DND-41 (cell line): Measurements from ENCODE around the gene TSHZ2.

Experiments used
- ATAC-seq: fragments of 200-7000 bp; cut with Tn5 transposase; 3 replicates; pipeline ENCODE4 v1.9.1; 2021; ENCODE audit warnings: low read depth; ENCODE audit not compliant: insufficient read depth
- DNase-seq: peaks from one replicate; pipeline ENCODE4 v3.0.0-alpha.2; 2020
- H2AFZ ChIP-seq: 2 replicates; pipeline ENCODE4 v1.6.0; 2012; ENCODE audit warnings: low read depth, low read length
- H3K27ac ChIP-seq: 2 replicates; pipeline ENCODE4 v1.5.1; 2012; ENCODE audit warnings: low read length, inconsistent platforms
- H3K27me3 ChIP-seq: fragments of 200-600 bp; sonication (generic); 2 replicates; pipeline ENCODE4 v1.6.0; 2012; ENCODE audit warnings: low read length, mild to moderate bottlenecking, inconsistent platforms; ENCODE audit not compliant: insufficient read depth, poor library complexity
- H3K36me3 ChIP-seq: 2 replicates; pipeline ENCODE4 v1.5.1; 2012; ENCODE audit warnings: low read length, inconsistent platforms; ENCODE audit not compliant: insufficient read depth
- H3K4me1 ChIP-seq: 2 replicates; pipeline ENCODE4 v1.5.1; 2012; ENCODE audit warnings: mild to moderate bottlenecking, low read length; ENCODE audit not compliant: insufficient read depth
- H3K4me2 ChIP-seq: 2 replicates; pipeline ENCODE4 v1.6.0; 2012; ENCODE audit warnings: mild to moderate bottlenecking, moderate library complexity, low read length, inconsistent platforms; ENCODE audit not compliant: insufficient read depth
- H3K4me3 ChIP-seq, 2 experiments: fragments of 200-600 bp in 1 of 2; shearing (Covaris generic) in 1 of 2; 2 replicates each; pipeline ENCODE4 v1.5.1; 2012 to 2016; ENCODE audit warnings: inconsistent platforms in 2 of 2, low read length in 2 of 2, mild to moderate bottlenecking in 2 of 2, low read depth in 1 of 2, moderate library complexity in 1 of 2
- H3K79me2 ChIP-seq: 2 replicates; pipeline ENCODE4 v1.6.0; 2012; ENCODE audit warnings: low read length, inconsistent platforms; ENCODE audit not compliant: insufficient read depth
- H3K9ac ChIP-seq: 2 replicates; pipeline ENCODE4 v1.6.0; 2012; ENCODE audit warnings: low read depth, mild to moderate bottlenecking, inconsistent platforms, low read length, moderate library complexity
- H3K9me3 ChIP-seq: 2 replicates; pipeline ENCODE4 v1.5.1; 2012; ENCODE audit warnings: low read length, moderate library complexity, mild to moderate bottlenecking, inconsistent platforms; ENCODE audit not compliant: insufficient read depth, severe bottlenecking
- H4K20me1 ChIP-seq: 2 replicates; pipeline ENCODE4 v1.6.0; 2012; ENCODE audit warnings: low read length; ENCODE audit not compliant: insufficient read depth
- EZH2 ChIP-seq: IDR thresholded peaks from 3 replicates; pipeline ENCODE4 v1.6.1; 2012; ENCODE audit warnings: borderline replicate concordance, low read depth, mild to moderate bottlenecking, moderate library complexity, low read length, inconsistent platforms; ENCODE audit not compliant: severe bottlenecking
- TF ChIP-seq, protein P1 (sequence below): IDR thresholded peaks from 2 replicates; pipeline ENCODE4 v1.5.1; 2012; ENCODE audit warnings: borderline replicate concordance, low read length, moderate library complexity, mild to moderate bottlenecking; ENCODE audit not compliant: poor library complexity, severe bottlenecking; ENCODE audit errors: extremely low read depth

The TSHZ2 gene

DNA sequence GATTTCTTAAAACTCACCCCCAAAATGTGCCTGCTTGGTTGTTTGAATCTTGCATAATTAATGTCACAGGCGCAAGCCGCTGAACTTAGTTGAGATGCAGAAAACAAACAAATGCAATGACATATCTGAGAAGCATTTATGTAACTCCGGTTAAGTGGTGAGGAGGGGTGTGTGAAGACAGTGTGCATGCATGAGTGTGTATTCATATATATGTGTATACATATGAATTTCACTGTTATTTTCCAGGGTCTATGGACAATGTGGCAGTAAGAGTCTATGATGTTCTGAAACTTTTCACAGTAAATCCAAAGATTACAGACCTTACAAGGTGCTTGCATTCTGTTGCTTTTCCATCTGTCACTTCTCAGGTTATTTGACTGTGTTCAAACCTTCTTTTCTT, 518.5 kb downstream of the TSHZ2 start:
- Histone ChIP-seq H3K4me3 (no peak overlapping the region), H3K27ac (no peak overlapping the region), H3K9ac (no peak overlapping the region), H4K20me1 (no peaks in the 10 kb centered on the region), H3K79me2 (no peaks in the 10 kb centered on the region), H3K9me3 (no peaks in the 10 kb centered on the region), H3K36me3 (no peaks in the 10 kb centered on the region), H3K4me1 (no peaks in the 10 kb centered on the region), H3K27me3 (peaks cover 35% of the 10 kb centered on the region), H2AFZ (no peak overlapping the region), H3K4me2 (no peak overlapping the region)
- ATAC-seq (no peak), DNase-seq (no peak)
- TF ChIP-seq, protein P1, sequence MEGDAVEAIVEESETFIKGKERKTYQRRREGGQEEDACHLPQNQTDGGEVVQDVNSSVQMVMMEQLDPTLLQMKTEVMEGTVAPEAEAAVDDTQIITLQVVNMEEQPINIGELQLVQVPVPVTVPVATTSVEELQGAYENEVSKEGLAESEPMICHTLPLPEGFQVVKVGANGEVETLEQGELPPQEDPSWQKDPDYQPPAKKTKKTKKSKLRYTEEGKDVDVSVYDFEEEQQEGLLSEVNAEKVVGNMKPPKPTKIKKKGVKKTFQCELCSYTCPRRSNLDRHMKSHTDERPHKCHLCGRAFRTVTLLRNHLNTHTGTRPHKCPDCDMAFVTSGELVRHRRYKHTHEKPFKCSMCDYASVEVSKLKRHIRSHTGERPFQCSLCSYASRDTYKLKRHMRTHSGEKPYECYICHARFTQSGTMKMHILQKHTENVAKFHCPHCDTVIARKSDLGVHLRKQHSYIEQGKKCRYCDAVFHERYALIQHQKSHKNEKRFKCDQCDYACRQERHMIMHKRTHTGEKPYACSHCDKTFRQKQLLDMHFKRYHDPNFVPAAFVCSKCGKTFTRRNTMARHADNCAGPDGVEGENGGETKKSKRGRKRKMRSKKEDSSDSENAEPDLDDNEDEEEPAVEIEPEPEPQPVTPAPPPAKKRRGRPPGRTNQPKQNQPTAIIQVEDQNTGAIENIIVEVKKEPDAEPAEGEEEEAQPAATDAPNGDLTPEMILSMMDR, result no peak
- TF ChIP-seq EZH2, result no peak

DNA sequence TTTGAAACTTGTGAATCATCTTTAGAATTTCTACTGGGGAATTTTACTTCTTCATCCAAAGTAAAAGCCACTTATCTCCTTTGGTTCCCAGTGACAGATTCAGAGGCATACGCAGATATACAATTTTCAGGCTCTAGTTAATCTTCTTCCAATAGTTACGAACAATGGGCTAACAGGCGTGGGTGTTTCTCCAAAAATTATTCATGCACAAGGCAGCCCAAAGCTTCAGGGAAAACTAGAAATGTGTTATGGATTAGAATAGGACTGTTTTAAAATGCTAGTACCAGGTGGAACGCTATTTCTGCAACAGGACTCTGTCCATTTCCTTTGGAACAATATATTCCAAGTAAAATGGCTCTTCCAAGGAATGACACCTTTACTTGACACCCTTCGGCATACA, 519.3 kb downstream of the TSHZ2 start:
- H3K9ac ChIP-seq, result no peak overlapping the region
- H4K20me1 ChIP-seq, result no peaks in the 10 kb centered on the region
- no peaks in the 10 kb centered on the region for H3K4me1 ChIP-seq
- H3K4me3 ChIP-seq, result no peak overlapping the region
- H3K79me2 ChIP-seq, result no peaks in the 10 kb centered on the region
- no peak overlapping the region for H3K27ac ChIP-seq
- H3K27me3 ChIP-seq, result peaks cover 38% of the 10 kb centered on the region
- DNase-seq, result no peak
- TF ChIP-seq, protein P1, result no peak
- TF ChIP-seq EZH2, result no peak
- H3K9me3 ChIP-seq, result no peaks in the 10 kb centered on the region
- no peak for ATAC-seq
- H3K4me2 ChIP-seq, result no peak overlapping the region
- no peaks in the 10 kb centered on the region for H3K36me3 ChIP-seq
- H2AFZ ChIP-seq, result no peak overlapping the region

DNA sequence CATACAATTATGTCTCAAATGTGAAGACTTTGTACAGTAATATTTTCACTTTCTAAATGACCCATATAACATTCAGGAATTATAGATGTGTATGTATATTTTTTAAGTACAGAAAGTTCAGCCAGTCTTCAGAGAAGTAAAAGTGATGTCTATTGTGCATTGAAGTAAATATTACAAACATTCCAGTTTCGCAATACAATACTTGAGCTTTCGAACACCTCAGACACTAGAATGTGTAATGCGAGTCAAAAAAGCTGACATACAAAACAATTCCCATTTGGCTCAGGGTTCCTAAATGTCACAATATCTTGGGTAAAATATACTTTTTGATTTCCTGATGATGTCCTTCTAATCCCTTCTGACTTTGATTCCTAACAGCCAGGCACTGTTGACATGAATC, 520.1 kb downstream of the TSHZ2 start:
- no peaks in the 10 kb centered on the region for H3K4me1 ChIP-seq
- H3K4me2 ChIP-seq, result no peak overlapping the region
- no peaks in the 10 kb centered on the region for H3K36me3 ChIP-seq
- H3K27me3 ChIP-seq, result peaks cover 35% of the 10 kb centered on the region
- H3K79me2 ChIP-seq, result no peaks in the 10 kb centered on the region
- no peak for ATAC-seq
- no peaks in the 10 kb centered on the region for H4K20me1 ChIP-seq
- DNase-seq, result no peak
- H3K4me3 ChIP-seq, result no peak overlapping the region
- H2AFZ ChIP-seq, result no peak overlapping the region
- TF ChIP-seq EZH2, result no peak
- TF ChIP-seq, protein P1, result no peak
- no peaks in the 10 kb centered on the region for H3K9me3 ChIP-seq
- no peak overlapping the region for H3K27ac ChIP-seq
- H3K9ac ChIP-seq, result no peak overlapping the region

DNA sequence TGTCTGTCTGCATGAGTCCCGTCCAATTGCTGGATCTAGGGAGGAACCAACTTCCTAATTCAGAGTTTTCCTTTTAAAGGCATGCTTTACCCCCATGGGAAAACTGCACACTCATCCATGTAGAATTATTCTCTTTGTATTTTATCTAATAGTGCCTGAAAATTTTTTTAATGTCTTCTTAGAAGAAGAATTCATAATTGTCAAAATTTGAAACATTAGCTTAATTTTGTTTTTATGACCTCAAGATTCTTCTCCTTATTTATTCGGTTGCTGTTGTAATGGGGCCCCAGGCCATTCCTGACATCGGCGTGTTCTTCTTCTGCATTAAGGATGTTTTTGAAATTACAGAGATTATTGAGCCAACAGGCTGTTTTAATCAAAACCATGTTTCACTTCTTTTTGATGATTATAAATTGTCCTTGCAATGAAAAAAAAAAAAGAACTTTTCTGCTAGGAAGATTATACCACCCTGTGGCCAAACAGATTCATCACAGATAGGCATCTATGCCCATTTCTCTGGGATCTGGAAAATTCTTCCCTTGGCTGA, 521.2 kb downstream of the TSHZ2 start:
- no peaks in the 10 kb centered on the region for H3K9me3 ChIP-seq
- TF ChIP-seq, protein P1, result no peak
- TF ChIP-seq EZH2, result no peak
- H2AFZ ChIP-seq, result no peak overlapping the region
- no peak overlapping the region for H3K9ac ChIP-seq
- H3K27me3 ChIP-seq, result peaks cover 27% of the 10 kb centered on the region
- no peak overlapping the region for H3K27ac ChIP-seq
- H3K4me3 ChIP-seq, result no peak overlapping the region
- no peaks in the 10 kb centered on the region for H3K4me1 ChIP-seq
- no peak overlapping the region for H3K4me2 ChIP-seq
- H3K79me2 ChIP-seq, result no peaks in the 10 kb centered on the region
- H4K20me1 ChIP-seq, result no peaks in the 10 kb centered on the region
- ATAC-seq (no peak), DNase-seq (no peak)
- no peaks in the 10 kb centered on the region for H3K36me3 ChIP-seq
